Eye (tissue), 1 donor: Measurements from ENCODE around the gene LRRC8B.
"Not testable (repeated sequence)": the region's sequence is repeated elsewhere in the genome, so short reads cannot be mapped to it uniquely, and the experiment has no call there.

Experiments
- DNase-seq: peaks from one replicate; pipeline ENCODE4 v3.0.0-alpha.2; 2015

LRRC8B gene

GRCh38 chr1:89525169-89525855, 683 bp downstream of the LRRC8B start:
- DNase-seq: peak; percentile 81

GRCh38 chr1:89527256-89527655, 2.6 kb downstream of the LRRC8B start:
- DNase-seq: no peak

GRCh38 chr1:89527750-89528381, 3.2 kb downstream of the LRRC8B start:
- DNase-seq: no peak

GRCh38 chr1:89528382-89528780, 3.8 kb downstream of the LRRC8B start:
- no peak for DNase-seq

GRCh38 chr1:89529196-89529595, 4.6 kb downstream of the LRRC8B start:
- no peak for DNase-seq

- DNase-seq: no peak
These were observed 5.9 kb downstream of the LRRC8B start for GRCh38 chr1:89530444-89531089.

- no peak for DNase-seq
These were observed 7.0 kb downstream of the LRRC8B start for GRCh38 chr1:89531480-89532139.

- no peak for DNase-seq
These were observed 7.6 kb downstream of the LRRC8B start for GRCh38 chr1:89532228-89532627.

- DNase-seq: no peak
These were observed 8.2 kb downstream of the LRRC8B start for GRCh38 chr1:89532866-89533265.

GRCh38 chr1:89535537-89535936, 10.9 kb downstream of the LRRC8B start:
- no peak for DNase-seq

GRCh38 chr1:89536555-89537341, 12.1 kb downstream of the LRRC8B start:
- no peak for DNase-seq

GRCh38 chr1:89538361-89538760, 13.7 kb downstream of the LRRC8B start:
- no peak for DNase-seq

- DNase-seq: no peak
These were observed 14.5 kb downstream of the LRRC8B start for GRCh38 chr1:89539128-89539527.

GRCh38 chr1:89540406-89540970, 15.9 kb downstream of the LRRC8B start:
- DNase-seq: no peak

GRCh38 chr1:89542345-89542744, 17.7 kb downstream of the LRRC8B start:
- no peak for DNase-seq

GRCh38 chr1:89543632-89544031, 19.0 kb downstream of the LRRC8B start:
- DNase-seq: not testable (repeated sequence)

- DNase-seq: no peak
These were observed 20.8 kb downstream of the LRRC8B start for GRCh38 chr1:89545264-89546038.

- no peak for DNase-seq
These were observed 21.7 kb downstream of the LRRC8B start for GRCh38 chr1:89546082-89546889.

- DNase-seq: no peak
These were observed 22.4 kb downstream of the LRRC8B start for GRCh38 chr1:89546934-89547562.

GRCh38 chr1:89547563-89548116, 23.0 kb downstream of the LRRC8B start:
- DNase-seq: no peak
